Activated CD4-positive, alpha-beta memory T cell treated with anti-CD3 and anti-CD28 coated beads, Interleukin-2, amount 10 ng/mL, durations not matched to agents 7 days and 5 days (primary cell): ENCODE data around the gene SLC6A3. TPM values are rescaled to one million over a fixed set of nuclear protein-coding genes. Genes with fewer than 3 reads are reported as not detected.
"Not testable (repeated sequence)": the region's sequence is repeated elsewhere in the genome, so short reads cannot be mapped to it uniquely, and the experiment has no call there.

Source experiments
- CTCF ChIA-PET: fragments of 350-600 bp; sonication (Branson Sonifier 250); formaldehyde crosslinking; loops from one replicate; lab custom pipeline; 2021; ENCODE audit warnings: antibody characterized with exemption, inconsistent platforms; lab: Charles Lee
- POLR2A ChIA-PET: fragments of 350-600 bp; sonication (Branson Sonifier 250); formaldehyde crosslinking; loops from one replicate; lab custom pipeline; 2021; ENCODE audit warnings: antibody characterized with exemption; lab: Charles Lee
- DNase-seq: peaks from one replicate; pipeline ENCODE4 v3.0.0-alpha.2; 2020
- H3K27ac Mint-ChIP-seq: one replicate; pipeline ENCODE4 v1.8.0; 2021; ENCODE audit warnings: mild to moderate bottlenecking, mixed read lengths
- H3K27me3 Mint-ChIP-seq: one replicate; pipeline ENCODE4 v1.8.0; 2021; ENCODE audit warnings: mixed read lengths
- H3K36me3 Mint-ChIP-seq: one replicate; pipeline ENCODE4 v1.8.0; 2021; ENCODE audit warnings: low read depth, mixed read lengths
- H3K4me1 Mint-ChIP-seq: one replicate; pipeline ENCODE4 v1.8.0; 2021; ENCODE audit warnings: mixed read lengths
- H3K4me3 Mint-ChIP-seq: one replicate; pipeline ENCODE4 v1.8.0; 2021; ENCODE audit warnings: mild to moderate bottlenecking, mixed read lengths
- H3K9me3 Mint-ChIP-seq: one replicate; pipeline ENCODE4 v1.8.0; 2021; ENCODE audit warnings: mixed read lengths
- total RNA-seq, 2 experiments: library from RNA; stranded (reverse); gene quantifications; one replicate each; pipeline ENCODE4 v1.2.3, GENCODE V29; 2021

Gene SLC6A3
- total RNA-seq, 2 experiments from 2014 or later, result not detected

DNA sequence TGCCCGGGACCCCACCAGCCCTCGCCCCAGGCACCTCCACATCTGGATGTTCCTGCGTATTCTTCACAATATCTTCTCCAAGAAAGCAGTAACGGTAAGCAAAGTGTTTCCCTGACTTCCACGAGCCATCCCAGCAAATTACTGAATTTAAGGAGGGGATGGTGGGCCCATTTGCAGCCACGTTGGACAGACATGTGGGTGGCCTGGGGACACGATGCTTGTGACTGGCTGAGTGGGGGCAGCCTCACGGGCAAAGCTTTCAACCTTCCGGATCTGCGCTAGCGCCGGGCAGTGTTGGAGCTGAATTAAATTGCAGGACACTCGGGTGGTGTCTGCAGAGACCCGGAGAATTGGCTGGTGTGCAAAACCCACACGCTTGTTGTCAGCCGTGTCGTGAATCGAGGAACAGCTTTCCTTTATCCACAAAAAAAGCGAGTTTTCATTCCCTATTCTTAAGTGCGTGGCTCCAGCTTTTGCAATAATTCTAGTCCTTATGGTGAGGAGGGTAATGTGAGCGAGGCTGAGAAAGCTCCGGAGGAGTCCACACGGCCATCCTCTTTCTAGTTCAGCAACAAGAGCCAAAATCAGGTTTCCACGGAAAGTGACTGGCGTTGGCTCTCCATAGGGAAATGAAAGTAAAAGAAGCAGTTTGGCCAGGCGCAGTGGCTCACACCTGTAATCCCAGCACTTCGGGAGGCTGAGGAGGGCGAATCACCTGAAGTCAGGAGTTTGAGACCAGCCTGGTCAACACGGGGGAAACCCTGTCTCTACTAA is 82.8 kb downstream of the SLC6A3 start:
- Mint-ChIP-seq H3K27ac (no peak overlapping the region), H3K9me3 (no peaks in the 10 kb centered on the region), H3K4me3 (no peak overlapping the region), H3K36me3 (no peaks in the 10 kb centered on the region), H3K27me3 (peaks cover 18% of the 10 kb centered on the region), H3K4me1 (no peaks in the 10 kb centered on the region)
- ChIA-PET CTCF (interaction anchor here (0.9 kb wide), 1 partner anchor 18 kb away, joined by 3 read pairs; no protein-coding TSS in a partner anchor), POLR2A (no interaction called here)
- no peak for DNase-seq

DNA sequence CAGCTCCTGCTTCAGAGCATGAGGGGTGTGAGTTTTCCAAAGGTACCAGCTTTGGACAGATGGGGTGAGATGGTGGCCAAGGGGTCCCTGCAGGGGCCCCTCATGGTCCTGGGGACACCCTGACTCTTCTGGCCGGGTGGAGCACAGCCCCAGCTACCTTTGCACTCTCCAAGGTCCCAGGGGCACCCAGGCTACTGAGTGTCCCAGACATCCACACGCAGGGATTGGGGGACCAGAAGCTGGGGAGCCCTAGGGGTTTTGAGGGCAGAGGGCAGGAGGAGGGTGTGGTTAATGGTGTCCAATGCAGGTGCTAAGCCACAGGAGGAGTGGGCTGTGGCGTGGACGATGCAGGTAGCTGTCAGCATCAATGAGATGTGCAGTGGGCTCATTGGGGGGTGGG is 84.4 kb downstream of the SLC6A3 start:
- peaks cover 10% of the 10 kb centered on the region for H3K27me3 Mint-ChIP-seq
- H3K36me3 Mint-ChIP-seq, result no peaks in the 10 kb centered on the region
- H3K27ac Mint-ChIP-seq, result no peak overlapping the region
- H3K9me3 Mint-ChIP-seq, result no peaks in the 10 kb centered on the region
- ChIA-PET POLR2A (no interaction called here), CTCF (no interaction called here)
- H3K4me3 Mint-ChIP-seq, result no peak overlapping the region
- no peak for DNase-seq
- no peaks in the 10 kb centered on the region for H3K4me1 Mint-ChIP-seq

DNA sequence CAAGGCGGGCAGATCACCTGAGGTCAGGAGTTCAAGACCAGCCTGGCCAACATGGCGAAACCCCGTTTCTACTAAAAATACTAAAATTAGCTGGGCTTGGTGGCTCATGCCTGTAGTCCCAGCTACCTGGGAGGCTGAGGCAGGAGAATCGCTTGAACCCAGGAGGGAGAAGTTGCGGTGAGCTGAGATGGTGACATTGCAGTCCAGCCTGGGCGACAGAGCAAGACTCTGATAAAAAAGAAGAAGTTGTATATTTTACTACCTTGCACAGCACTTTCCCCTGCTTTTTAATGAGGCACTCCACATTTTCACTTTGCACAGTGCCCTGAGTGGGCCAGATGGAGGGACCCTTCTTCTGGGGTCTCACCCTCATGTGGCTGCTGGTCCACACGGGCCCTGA is 84.9 kb downstream of the SLC6A3 start:
- POLR2A ChIA-PET, H3K27me3 Mint-ChIP-seq: not testable (repeated sequence)

DNA sequence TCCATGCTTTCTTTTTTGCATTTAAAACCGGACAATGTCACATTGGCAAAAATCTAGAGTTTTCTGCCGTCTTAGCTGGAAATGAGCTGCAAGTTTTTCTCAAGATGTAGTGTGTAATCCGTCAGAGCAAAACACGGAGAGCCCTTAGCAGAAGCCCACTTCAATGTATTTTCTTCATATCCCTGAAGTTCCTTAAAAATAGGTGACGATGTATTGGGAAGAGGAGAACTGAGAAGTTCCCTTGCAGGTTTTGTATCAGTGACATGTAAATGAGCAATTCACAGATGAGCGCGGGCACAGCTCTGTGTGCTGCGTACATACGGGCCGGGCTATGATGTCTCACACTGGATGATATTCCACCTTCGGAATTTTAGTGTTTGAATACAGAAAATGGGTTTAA is 85.5 kb downstream of the SLC6A3 start:
- Mint-ChIP-seq H3K9me3 (no peaks in the 10 kb centered on the region), H3K4me1 (no peaks in the 10 kb centered on the region), H3K27me3 (peaks cover 7% of the 10 kb centered on the region), H3K27ac (no peak overlapping the region), H3K36me3 (no peaks in the 10 kb centered on the region), H3K4me3 (no peak overlapping the region)
- no peak for DNase-seq
- POLR2A ChIA-PET, result interaction anchor here (0.9 kb wide), 1 partner anchor 19 kb away, joined by 3 read pairs; no protein-coding TSS in a partner anchor
- CTCF ChIA-PET, result interaction anchor here (0.7 kb wide), 1 partner anchor 21 kb away, joined by 3 read pairs; no protein-coding TSS in a partner anchor

More for the DNA sequence above, 84.9 kb downstream of the SLC6A3 start:
- H3K4me1 Mint-ChIP-seq, DNase-seq, H3K36me3 Mint-ChIP-seq, H3K9me3 Mint-ChIP-seq, CTCF ChIA-PET, H3K27ac Mint-ChIP-seq, H3K4me3 Mint-ChIP-seq: not testable (repeated sequence)

DNA sequence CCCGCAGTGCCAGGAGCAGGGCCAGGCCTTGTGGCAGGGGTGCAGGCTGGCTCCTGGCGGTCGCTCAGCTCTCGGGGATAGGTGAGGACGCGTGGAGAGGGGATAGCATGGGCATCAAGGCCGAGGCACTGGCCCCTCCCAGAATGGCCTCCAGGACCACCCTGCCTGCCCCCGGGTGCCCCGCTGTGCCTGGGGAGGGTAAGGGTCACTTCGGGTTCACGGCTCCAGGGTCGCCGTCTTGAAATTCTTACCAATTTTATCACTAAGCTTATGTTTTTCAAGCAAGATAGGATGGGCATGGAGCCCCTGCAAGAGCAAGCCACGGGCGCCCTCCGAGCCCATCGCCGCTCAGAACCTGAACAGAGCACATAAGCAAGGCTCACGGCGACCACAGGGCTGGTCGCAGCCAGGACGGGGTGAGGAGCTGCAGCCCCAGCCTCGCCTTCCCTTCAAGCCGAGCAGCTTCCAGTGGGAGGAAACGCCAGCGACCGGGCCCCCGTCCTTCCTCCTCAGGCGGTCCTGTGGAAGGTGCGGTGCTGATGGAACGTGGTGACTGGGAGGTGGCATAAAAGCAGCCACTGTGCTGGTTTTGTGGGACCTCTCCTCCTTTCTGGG is 86.1 kb downstream of the SLC6A3 start:
- DNase-seq, result no peak
- no peaks in the 10 kb centered on the region for H3K36me3 Mint-ChIP-seq
- ChIA-PET CTCF (interaction anchor here (0.7 kb wide), 1 partner anchor 21 kb away, joined by 3 read pairs; no protein-coding TSS in a partner anchor), POLR2A (interaction anchor here (0.9 kb wide), 1 partner anchor 19 kb away, joined by 3 read pairs; no protein-coding TSS in a partner anchor)
- no peak overlapping the region for H3K27ac Mint-ChIP-seq
- peaks cover 7% of the 10 kb centered on the region for H3K27me3 Mint-ChIP-seq
- H3K4me3 Mint-ChIP-seq, result no peak overlapping the region
- H3K4me1 Mint-ChIP-seq, result no peaks in the 10 kb centered on the region
- H3K9me3 Mint-ChIP-seq, result no peaks in the 10 kb centered on the region

DNA sequence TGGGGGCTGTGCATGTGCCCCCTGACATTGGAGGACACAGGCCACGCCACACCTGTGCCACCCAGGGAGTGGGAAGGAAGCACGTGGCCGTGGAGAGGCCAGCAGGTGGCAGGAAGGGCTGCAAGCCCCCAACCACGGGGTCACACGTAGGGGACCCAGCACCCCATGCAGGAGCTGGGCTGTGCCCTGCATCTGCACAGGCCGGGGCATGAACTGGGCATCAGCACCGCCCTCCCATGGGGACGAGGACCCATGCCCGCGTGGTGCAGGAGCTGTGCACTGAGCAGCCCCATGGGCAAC is 86.6 kb downstream of the SLC6A3 start:
- Mint-ChIP-seq H3K27me3 (peaks cover 5% of the 10 kb centered on the region), H3K4me1 (no peaks in the 10 kb centered on the region), H3K4me3 (no peak overlapping the region), H3K36me3 (no peaks in the 10 kb centered on the region), H3K27ac (no peak overlapping the region), H3K9me3 (no peaks in the 10 kb centered on the region)
- ChIA-PET POLR2A (interaction anchor here (0.9 kb wide), 1 partner anchor 20 kb away, joined by 3 read pairs; no protein-coding TSS in a partner anchor), CTCF (no interaction called here)
- no peak for DNase-seq

DNA sequence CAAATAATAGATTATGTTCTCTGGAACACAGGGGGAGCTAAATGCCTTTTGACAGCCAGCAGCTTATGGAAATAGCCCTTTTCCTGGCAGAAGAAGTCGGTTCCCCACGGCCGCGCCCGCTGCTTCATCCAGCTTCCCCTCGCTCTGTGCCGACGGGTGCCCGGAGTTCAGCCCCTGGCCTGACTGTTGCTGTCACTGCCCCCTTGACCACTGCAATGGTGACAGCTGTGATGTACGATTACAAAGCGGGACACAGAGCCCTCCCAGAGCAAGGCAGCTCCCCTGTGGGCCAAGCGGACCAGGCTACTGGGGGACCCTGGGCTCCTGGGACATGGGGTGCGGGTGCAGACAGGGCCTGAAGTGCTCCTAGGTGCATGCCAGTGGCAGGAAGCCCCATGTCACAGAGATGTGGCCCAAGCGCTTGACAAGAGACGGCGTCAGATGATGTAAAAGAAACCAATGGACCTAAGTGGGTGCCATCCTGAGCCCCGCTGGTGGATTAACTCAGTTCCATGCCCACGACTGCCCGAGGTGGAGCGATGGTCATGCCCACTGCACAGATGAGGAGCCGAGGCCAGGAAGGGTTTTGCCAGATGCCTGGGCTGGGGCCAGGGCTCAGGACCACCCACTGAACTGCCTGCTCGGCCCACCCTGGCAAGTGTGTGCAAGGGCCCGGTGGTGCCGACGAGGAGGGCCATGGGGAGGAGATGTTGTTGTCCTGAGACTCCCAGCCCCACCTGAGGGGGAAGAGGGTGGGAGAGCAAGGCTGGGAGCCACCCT is 87.1 kb downstream of the SLC6A3 start:
- no peaks in the 10 kb centered on the region for H3K4me1 Mint-ChIP-seq
- H3K36me3 Mint-ChIP-seq, result no peaks in the 10 kb centered on the region
- no peak overlapping the region for H3K27ac Mint-ChIP-seq
- ChIA-PET CTCF (no interaction called here), POLR2A (no interaction called here)
- H3K27me3 Mint-ChIP-seq, result peaks cover under 1% of the 10 kb centered on the region
- DNase-seq, result no peak
- no peaks in the 10 kb centered on the region for H3K9me3 Mint-ChIP-seq
- H3K4me3 Mint-ChIP-seq, result no peak overlapping the region

DNA sequence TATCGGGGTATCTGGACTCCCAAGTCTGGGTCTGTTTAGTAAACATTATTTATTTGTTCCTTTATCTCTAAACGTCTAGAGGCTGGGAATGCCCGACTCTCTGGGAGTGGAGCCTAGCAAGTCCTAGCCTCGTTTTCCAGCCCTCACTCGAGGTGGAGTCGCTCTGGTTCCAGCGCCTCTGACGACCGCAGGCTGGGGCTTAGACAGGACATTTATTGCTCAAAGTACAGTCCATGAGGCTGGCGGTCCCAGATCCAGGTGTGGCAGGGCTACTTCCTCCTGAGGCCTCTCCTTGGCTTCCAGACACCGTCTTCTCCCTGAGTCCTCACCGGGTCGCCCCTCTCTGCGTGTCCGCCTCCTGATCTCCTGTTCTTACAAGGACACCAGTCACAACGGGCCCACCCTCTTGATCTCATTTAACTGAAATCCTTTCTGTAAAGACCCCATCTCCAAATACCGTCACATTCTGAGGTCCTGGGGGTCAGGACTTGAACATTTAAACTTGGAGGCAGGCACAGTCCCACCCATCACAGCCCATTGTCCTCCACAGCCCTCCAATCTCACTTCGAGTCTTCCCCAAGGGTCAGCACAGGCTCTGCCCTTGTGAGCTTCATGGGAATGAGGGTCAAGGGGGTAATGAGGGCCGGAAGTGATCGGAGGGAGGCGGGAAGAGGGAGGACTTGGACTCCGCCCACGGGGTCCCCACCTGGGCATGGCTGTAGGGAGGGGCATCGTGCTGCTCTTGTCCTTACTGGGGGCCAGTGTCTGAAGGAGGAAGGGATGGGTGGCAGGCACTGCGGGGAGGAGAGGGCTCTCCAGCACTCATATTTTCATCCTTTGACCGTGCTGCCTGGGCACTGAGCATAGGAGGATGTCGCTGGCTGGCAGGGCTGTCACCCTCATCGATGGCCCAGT is 88.1 kb downstream of the SLC6A3 start:
- ChIA-PET CTCF (no interaction called here), POLR2A (no interaction called here)
- Mint-ChIP-seq H3K9me3 (no peaks in the 10 kb centered on the region), H3K4me1 (no peaks in the 10 kb centered on the region), H3K36me3 (no peaks in the 10 kb centered on the region), H3K27me3 (no peaks in the 10 kb centered on the region), H3K27ac (no peak overlapping the region), H3K4me3 (no peak overlapping the region)
- no peak for DNase-seq

DNA sequence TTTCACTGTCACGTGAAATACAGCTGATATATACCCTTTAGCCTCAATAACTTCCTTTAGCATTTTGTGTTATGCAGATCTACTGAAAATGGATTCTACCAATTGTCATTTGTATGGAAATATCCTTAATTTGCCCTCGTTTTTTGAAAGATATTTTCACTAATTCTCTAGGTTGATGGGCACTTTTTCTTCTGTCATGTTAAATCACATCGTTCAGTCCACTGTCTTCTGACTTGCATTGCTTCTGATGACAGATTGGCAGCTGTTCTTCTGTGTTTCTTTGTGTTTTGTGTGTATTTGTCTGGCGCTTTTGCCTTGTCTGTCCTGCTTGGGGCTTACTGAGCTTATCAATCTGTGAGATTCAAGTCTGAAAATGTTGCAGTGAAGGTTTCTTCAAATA is 90.7 kb downstream of the SLC6A3 start:
- DNase-seq, result no peak

DNA sequence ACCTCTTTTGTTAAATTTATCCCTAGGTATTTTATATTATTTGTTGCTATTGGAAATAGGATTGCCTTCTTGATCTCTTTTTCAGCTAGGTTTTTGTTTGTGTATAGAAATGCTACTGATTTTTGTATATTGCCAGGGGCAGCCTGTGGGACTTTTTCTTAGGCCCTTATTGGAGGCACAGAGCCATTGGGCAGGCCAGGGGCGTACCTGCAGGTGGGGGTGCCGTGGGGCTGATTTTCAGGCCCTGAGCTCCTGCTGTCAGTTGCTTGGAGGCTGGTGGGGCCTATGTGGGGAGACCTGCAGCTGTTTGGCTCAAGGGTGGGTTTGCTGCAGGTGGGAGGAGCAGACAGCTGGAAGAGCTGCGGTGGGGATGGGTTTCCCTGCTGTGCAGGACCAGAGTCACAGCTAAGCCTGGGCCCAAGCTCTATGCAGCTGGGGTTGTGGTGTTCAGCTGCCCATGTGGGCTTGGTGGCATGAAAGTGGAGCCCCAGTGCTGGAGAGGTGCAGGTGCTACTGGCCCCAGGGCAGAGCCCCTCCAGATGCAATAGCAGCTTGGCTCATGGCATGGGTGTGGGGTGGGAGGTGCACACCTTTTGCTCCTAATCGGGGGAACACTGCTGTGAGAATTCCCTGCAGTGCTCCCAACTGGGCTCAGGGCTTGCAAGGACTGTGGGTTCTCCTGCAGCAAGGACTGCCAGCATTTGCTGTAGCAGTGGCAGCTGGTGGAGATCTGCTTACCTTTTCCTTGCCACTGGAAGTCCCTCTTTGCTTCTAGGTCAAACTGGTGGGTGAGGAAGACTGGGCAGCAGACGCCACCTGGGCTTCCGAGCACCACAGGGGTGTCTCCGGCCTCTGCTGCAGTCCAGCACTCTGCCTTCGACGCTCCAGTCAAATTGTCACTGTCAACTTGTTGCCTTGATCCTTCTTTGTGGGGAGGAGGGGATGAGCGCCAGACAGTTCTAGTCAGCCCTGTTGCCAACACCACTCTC is 92.7 kb downstream of the SLC6A3 start:
- ChIA-PET CTCF (interaction anchor here (1.0 kb wide), 1 partner anchor 180 kb away, joined by 3 read pairs; no protein-coding TSS in a partner anchor), POLR2A (no interaction called here)
- no peak for DNase-seq
- H3K9me3 Mint-ChIP-seq, result no peaks in the 10 kb centered on the region
- no peak overlapping the region for H3K27ac Mint-ChIP-seq
- no peak overlapping the region for H3K4me3 Mint-ChIP-seq
- H3K4me1 Mint-ChIP-seq, result peaks cover under 1% of the 10 kb centered on the region
- peaks cover 2% of the 10 kb centered on the region for H3K27me3 Mint-ChIP-seq
- no peaks in the 10 kb centered on the region for H3K36me3 Mint-ChIP-seq

More for the DNA sequence above, 90.7 kb downstream of the SLC6A3 start:
- Mint-ChIP-seq H3K27ac (no peak overlapping the region), H3K27me3 (peaks cover 2% of the 10 kb centered on the region), H3K4me1 (no peaks in the 10 kb centered on the region), H3K4me3 (no peak overlapping the region), H3K9me3 (no peaks in the 10 kb centered on the region), H3K36me3 (no peaks in the 10 kb centered on the region)
- ChIA-PET POLR2A (no interaction called here), CTCF (interaction anchor here (2.5 kb wide), 1 partner anchor 26 kb away, joined by 10 read pairs; no protein-coding TSS in a partner anchor)

DNA sequence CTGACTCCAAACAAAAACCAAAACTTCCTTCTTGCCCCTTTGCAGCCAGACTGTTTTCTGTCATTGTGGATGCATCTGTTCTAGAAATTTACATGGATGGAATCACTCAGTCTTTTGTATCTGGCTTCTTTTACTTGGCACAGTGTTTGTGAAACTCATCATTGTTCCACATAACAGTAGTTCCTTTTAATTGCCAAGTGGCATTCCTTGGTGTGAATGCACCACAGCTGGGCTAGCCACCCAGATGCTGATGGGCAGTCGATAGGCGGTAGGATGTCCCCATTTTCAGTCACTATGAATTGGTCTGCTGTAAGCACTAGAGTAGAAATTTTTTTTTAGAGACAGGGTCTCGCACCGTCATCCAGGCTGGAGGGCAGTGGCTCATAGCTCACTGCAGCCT is 94.1 kb downstream of the SLC6A3 start:
- no peak for DNase-seq
- ChIA-PET CTCF (no interaction called here), POLR2A (no interaction called here)
- H3K27ac Mint-ChIP-seq, result no peak overlapping the region
- H3K9me3 Mint-ChIP-seq, result no peaks in the 10 kb centered on the region
- H3K27me3 Mint-ChIP-seq, result peaks cover 2% of the 10 kb centered on the region
- peaks cover 10% of the 10 kb centered on the region for H3K4me1 Mint-ChIP-seq
- H3K36me3 Mint-ChIP-seq, result no peaks in the 10 kb centered on the region
- H3K4me3 Mint-ChIP-seq, result no peak overlapping the region
